ENCODE measurements around the gene PARD6B. TPM values are rescaled to one million over a fixed set of nuclear protein-coding genes. Genes with fewer than 3 reads are reported as not detected.
A peak's percentile ranks its signal among the peaks of the same experiment; 100 is the strongest.
"Not testable (repeated sequence)": the region's sequence is repeated elsewhere in the genome, so short reads cannot be mapped to it uniquely, and the experiment has no call there.

PARD6B gene
- total and polyA plus RNA-seq, 3 experiments from 2014 or later, result 0.72 to 5.6 (median 5.5) TPM

DNA sequence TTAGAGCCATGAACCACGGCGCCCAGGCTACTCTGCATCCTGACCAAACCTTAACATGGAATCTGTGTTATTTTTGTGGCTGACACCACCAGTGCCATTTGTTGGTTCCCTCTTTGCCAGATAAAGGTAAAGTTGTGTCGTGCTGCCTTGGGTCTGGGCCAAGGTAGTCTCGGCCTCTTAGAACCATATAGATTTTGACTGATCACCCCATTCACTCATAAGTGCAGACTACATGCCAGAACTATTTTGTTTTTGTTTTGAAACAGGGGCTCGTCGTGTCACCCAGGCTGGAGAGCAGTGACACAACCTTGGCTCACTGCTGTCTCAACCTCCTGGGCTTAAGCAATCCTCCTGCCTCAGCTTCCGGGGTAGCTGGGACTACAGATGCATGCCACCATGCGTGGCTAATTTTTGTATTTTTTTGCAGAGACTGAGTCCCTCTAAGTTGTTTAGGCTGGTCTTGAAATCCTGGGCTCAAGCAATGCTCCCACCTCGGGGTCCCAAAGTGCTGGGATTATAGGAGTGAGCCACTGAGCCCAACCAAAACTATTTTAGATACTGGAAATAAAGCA, 20.8 kb upstream of the PARD6B start:
- Histone ChIP-seq H3K27me3 (ENCODE audit: insufficient read depth, low read length, poor library complexity, severe bottlenecking) (no peaks in the 10 kb centered on the region), H3K4me1 (ENCODE audit: insufficient read depth, low read length) (no peaks in the 10 kb centered on the region), H3K36me3 (ENCODE audit: insufficient read depth, low read length) (no peaks in the 10 kb centered on the region), H3K4me3 (ENCODE audit: low read length) (no peak overlapping the region), H3K9me3 (ENCODE audit: low read length) (no peaks in the 10 kb centered on the region), H3K27ac (ENCODE audit: low read depth, low read length) (no peak overlapping the region)
- no peak overlapping the region for H3K4me3 Mint-ChIP-seq
- CTCF ChIA-PET, result no interaction called here
- peaks cover 0 to 2% (median 0%) of the 10 kb centered on the region in 3 donors for H3K36me3 Mint-ChIP-seq
- DNase-seq, result no peak
- H3K27me3 Mint-ChIP-seq, result peaks cover 14 to 46% of the 10 kb centered on the region in 2 donors
- H3K4me1 Mint-ChIP-seq, result no peaks in the 10 kb centered on the region
- H3K27ac Mint-ChIP-seq, result peak overlapping the region in 1 of 8 donors; percentile 40
- H3K9me3 Mint-ChIP-seq, result no peaks in the 10 kb centered on the region
- POLR2A ChIA-PET, result no interaction called here

- no peaks in the 10 kb centered on the region for H3K9me3 Mint-ChIP-seq
- peaks cover 12 to 40% of the 10 kb centered on the region in 2 donors for H3K27me3 Mint-ChIP-seq
- no peak overlapping the region for H3K27ac ChIP-seq (ENCODE audit: low read depth, low read length)
- H3K27me3 ChIP-seq (ENCODE audit: insufficient read depth, low read length, poor library complexity, severe bottlenecking), result no peaks in the 10 kb centered on the region
- peaks cover 0 to 2% (median 0%) of the 10 kb centered on the region in 3 donors for H3K36me3 Mint-ChIP-seq
- no peaks in the 10 kb centered on the region for H3K4me1 Mint-ChIP-seq
- DNase-seq, result no peak
- H3K4me1 ChIP-seq (ENCODE audit: insufficient read depth, low read length), result no peaks in the 10 kb centered on the region
- no peak overlapping the region for H3K4me3 Mint-ChIP-seq
- ChIA-PET POLR2A (no interaction called here), CTCF (no interaction called here)
- no peaks in the 10 kb centered on the region for H3K9me3 ChIP-seq (ENCODE audit: low read length)
- no peaks in the 10 kb centered on the region for H3K36me3 ChIP-seq (ENCODE audit: insufficient read depth, low read length)
- H3K4me3 ChIP-seq (ENCODE audit: low read length), result no peak overlapping the region
- peak overlapping the region in 1 of 8 donors; percentile 9 for H3K27ac Mint-ChIP-seq
These were observed 20.1 kb upstream of the PARD6B start for GRCh38 chr20:50711113-50711825.

GRCh38 chr20:50712771-50713656, 18.4 kb upstream of the PARD6B start:
- ChIA-PET POLR2A (no interaction called here), CTCF (no interaction called here)
- Histone ChIP-seq H3K27ac (ENCODE audit: low read depth, low read length) (no peak overlapping the region), H3K36me3 (ENCODE audit: insufficient read depth, low read length) (no peaks in the 10 kb centered on the region), H3K9me3 (ENCODE audit: low read length) (no peaks in the 10 kb centered on the region), H3K4me3 (ENCODE audit: low read length) (no peak overlapping the region), H3K27me3 (ENCODE audit: insufficient read depth, low read length, poor library complexity, severe bottlenecking) (no peaks in the 10 kb centered on the region), H3K4me1 (ENCODE audit: insufficient read depth, low read length) (no peaks in the 10 kb centered on the region)
- H3K4me3 Mint-ChIP-seq, result no peak overlapping the region
- DNase-seq, result no peak
- peak overlapping the region in 1 of 8 donors; percentile 47 for H3K27ac Mint-ChIP-seq
- H3K4me1 Mint-ChIP-seq, result no peaks in the 10 kb centered on the region
- no peaks in the 10 kb centered on the region for H3K9me3 Mint-ChIP-seq
- peaks cover 8 to 38% of the 10 kb centered on the region in 2 donors for H3K27me3 Mint-ChIP-seq
- H3K36me3 Mint-ChIP-seq, result peaks cover 0 to 2% (median 0%) of the 10 kb centered on the region in 3 donors

DNA sequence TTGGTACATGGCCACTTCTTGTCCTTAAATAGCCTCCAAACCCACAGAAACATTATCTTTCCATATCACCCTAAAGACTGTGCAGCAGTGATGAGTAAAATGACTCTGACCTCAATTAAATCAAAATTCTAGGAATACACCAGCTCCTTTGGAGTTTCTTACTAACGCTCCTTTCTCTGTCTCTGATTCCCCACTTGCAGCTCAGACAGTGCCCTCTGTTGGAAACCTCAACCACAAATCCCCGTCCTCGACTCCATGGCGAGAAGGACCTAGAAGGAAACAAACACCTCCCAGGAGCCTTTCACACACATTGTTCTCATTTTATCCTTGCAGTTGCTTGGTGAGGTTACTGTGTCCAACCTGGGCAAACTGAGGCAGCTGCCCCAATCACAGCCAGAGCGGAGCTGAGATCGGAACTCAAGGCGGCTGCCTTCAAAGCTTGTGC, 17.7 kb upstream of the PARD6B start:
- H3K9me3 Mint-ChIP-seq, result no peaks in the 10 kb centered on the region
- Histone ChIP-seq H3K36me3 (ENCODE audit: insufficient read depth, low read length) (no peaks in the 10 kb centered on the region), H3K27ac (ENCODE audit: low read depth, low read length) (no peak overlapping the region), H3K9me3 (ENCODE audit: low read length) (no peaks in the 10 kb centered on the region), H3K4me1 (ENCODE audit: insufficient read depth, low read length) (no peaks in the 10 kb centered on the region), H3K4me3 (ENCODE audit: low read length) (no peak overlapping the region), H3K27me3 (ENCODE audit: insufficient read depth, low read length, poor library complexity, severe bottlenecking) (no peaks in the 10 kb centered on the region)
- peaks cover 8 to 44% of the 10 kb centered on the region in 2 donors for H3K27me3 Mint-ChIP-seq
- peaks cover 0 to 2% (median 0%) of the 10 kb centered on the region in 3 donors for H3K36me3 Mint-ChIP-seq
- no peaks in the 10 kb centered on the region for H3K4me1 Mint-ChIP-seq
- no peak overlapping the region for H3K27ac Mint-ChIP-seq
- DNase-seq, result no peak
- no peak overlapping the region for H3K4me3 Mint-ChIP-seq
- POLR2A ChIA-PET, result no interaction called here
- CTCF ChIA-PET, result no interaction called here

DNA sequence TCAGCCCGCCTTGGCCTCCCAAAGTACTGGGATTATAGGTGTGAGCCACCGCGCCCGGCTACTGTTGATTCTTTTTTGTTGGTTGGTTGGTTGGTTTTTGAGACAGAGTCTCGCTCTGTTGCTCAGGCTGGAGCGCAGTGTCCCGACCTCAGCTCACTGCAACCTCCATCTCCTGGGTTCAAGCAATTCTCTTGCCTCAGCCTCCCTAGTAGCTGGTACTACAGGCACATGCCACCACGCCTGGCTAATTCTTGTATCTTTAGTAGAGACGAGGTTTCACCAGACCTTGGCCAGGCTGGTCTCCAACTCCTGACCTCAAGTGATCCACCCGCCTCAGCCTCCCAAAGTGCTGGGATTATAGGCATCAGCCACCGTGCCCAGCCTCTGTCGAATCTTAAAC, 17.0 kb upstream of the PARD6B start:
- H3K4me1 ChIP-seq (ENCODE audit: insufficient read depth, low read length); H3K9me3 Mint-ChIP-seq; H3K36me3 Mint-ChIP-seq; H3K4me1 Mint-ChIP-seq; H3K36me3 ChIP-seq (ENCODE audit: insufficient read depth, low read length); H3K9me3 ChIP-seq (ENCODE audit: low read length); H3K4me3 Mint-ChIP-seq; POLR2A ChIA-PET; H3K27ac ChIP-seq (ENCODE audit: low read depth, low read length); CTCF ChIA-PET; H3K27ac Mint-ChIP-seq; H3K4me3 ChIP-seq (ENCODE audit: low read length); DNase-seq; H3K27me3 ChIP-seq (ENCODE audit: insufficient read depth, low read length, poor library complexity, severe bottlenecking): not testable (repeated sequence)
- H3K27me3 Mint-ChIP-seq, result peaks cover 8 to 44% of the 10 kb centered on the region in 2 donors

DNA sequence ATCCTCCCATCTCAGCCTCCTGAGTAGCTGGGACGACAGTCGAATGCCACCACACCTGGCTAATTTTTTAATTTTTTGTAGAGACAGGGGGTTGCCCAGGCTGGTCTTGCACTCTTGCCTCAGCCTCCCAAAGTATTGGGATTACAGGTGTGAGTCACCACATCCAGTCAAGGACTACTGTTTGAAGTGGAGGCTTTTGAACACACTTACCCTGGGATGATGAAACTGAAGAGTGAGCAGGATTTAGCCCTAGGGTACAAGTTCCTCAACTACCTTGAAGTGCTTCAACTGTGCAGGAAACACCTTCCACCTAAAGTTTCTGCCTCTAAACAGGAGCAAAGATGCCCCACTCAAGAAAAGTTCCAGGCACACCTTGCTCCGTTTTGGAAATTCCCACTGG, 15.7 kb upstream of the PARD6B start:
- H3K27ac Mint-ChIP-seq, result no peak overlapping the region
- H3K4me3 Mint-ChIP-seq, result no peak overlapping the region
- Histone ChIP-seq H3K36me3 (ENCODE audit: insufficient read depth, low read length) (no peaks in the 10 kb centered on the region), H3K4me3 (ENCODE audit: low read length) (no peak overlapping the region), H3K27ac (ENCODE audit: low read depth, low read length) (no peak overlapping the region), H3K9me3 (ENCODE audit: low read length) (no peaks in the 10 kb centered on the region), H3K27me3 (ENCODE audit: insufficient read depth, low read length, poor library complexity, severe bottlenecking) (no peaks in the 10 kb centered on the region), H3K4me1 (ENCODE audit: insufficient read depth, low read length) (no peaks in the 10 kb centered on the region)
- no peaks in the 10 kb centered on the region for H3K4me1 Mint-ChIP-seq
- peaks cover 0 to 2% (median 0%) of the 10 kb centered on the region in 3 donors for H3K36me3 Mint-ChIP-seq
- peaks cover 8 to 40% of the 10 kb centered on the region in 2 donors for H3K27me3 Mint-ChIP-seq
- ChIA-PET POLR2A (no interaction called here), CTCF (no interaction called here)
- DNase-seq, result no peak
- no peaks in the 10 kb centered on the region for H3K9me3 Mint-ChIP-seq

- CTCF ChIA-PET, result no interaction called here
- H3K9me3 ChIP-seq (ENCODE audit: low read length), result no peaks in the 10 kb centered on the region
These were observed 14.9 kb upstream of the PARD6B start for GRCh38 chr20:50716518-50716917.

DNA sequence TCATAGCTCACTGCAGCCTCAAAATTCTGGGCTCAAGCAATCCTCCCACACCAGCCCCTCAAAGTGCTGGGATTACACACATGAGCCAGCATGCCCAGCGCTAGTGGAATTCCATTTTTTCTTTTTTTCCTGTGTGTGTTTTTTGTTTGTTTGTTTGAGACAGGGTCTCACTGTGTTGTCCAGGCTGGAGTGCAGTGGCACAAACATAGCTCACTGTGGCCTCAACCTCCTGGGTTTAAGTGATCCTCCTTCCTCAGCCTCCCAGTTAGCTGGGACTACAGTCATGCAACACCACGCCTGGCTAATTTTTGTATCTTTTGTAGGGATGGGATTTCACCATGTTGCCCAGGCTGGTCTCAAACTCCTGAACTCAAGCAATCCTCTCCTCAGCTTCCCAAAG, 14.1 kb upstream of the PARD6B start:
- Histone ChIP-seq H3K4me1 (ENCODE audit: insufficient read depth, low read length) (no peaks in the 10 kb centered on the region), H3K9me3 (ENCODE audit: low read length) (no peaks in the 10 kb centered on the region), H3K4me3 (ENCODE audit: low read length) (no peak overlapping the region), H3K27me3 (ENCODE audit: insufficient read depth, low read length, poor library complexity, severe bottlenecking) (no peaks in the 10 kb centered on the region), H3K36me3 (ENCODE audit: insufficient read depth, low read length) (no peaks in the 10 kb centered on the region), H3K27ac (ENCODE audit: low read depth, low read length) (no peak overlapping the region)
- DNase-seq, result no peak
- POLR2A ChIA-PET, result no interaction called here
- Mint-ChIP-seq H3K36me3 (no peaks in the 10 kb centered on the region), H3K9me3 (no peaks in the 10 kb centered on the region), H3K27ac (no peak overlapping the region), H3K4me1 (no peaks in the 10 kb centered on the region), H3K4me3 (no peak overlapping the region), H3K27me3 (peaks cover 7 to 29% of the 10 kb centered on the region in 2 donors)
- CTCF ChIA-PET, result no interaction called here

More at GRCh38 chr20:50716518-50716917, 14.9 kb upstream of the PARD6B start:
- Histone ChIP-seq H3K4me1 (ENCODE audit: insufficient read depth, low read length) (no peaks in the 10 kb centered on the region), H3K4me3 (ENCODE audit: low read length) (no peak overlapping the region), H3K36me3 (ENCODE audit: insufficient read depth, low read length) (no peaks in the 10 kb centered on the region), H3K27me3 (ENCODE audit: insufficient read depth, low read length, poor library complexity, severe bottlenecking) (no peaks in the 10 kb centered on the region), H3K27ac (ENCODE audit: low read depth, low read length) (no peak overlapping the region)
- Mint-ChIP-seq H3K27ac (no peak overlapping the region), H3K36me3 (no peaks in the 10 kb centered on the region), H3K27me3 (peaks cover 8 to 34% of the 10 kb centered on the region in 2 donors), H3K9me3 (no peaks in the 10 kb centered on the region), H3K4me3 (no peak overlapping the region), H3K4me1 (no peaks in the 10 kb centered on the region)
- POLR2A ChIA-PET, result interaction anchor here (0.6 kb wide), 1 partner anchor 20 kb away, joined by 4 read pairs; no protein-coding TSS in a partner anchor
- DNase-seq, result no peak
